Activated CD4-positive, alpha-beta memory T cell treated with anti-CD3 and anti-CD28 coated beads for 36 hours (primary cell): ENCODE results near the gene POSTN. TPM values are rescaled to one million over a fixed set of nuclear protein-coding genes. Genes with fewer than 3 reads are reported as not detected.
"Not testable (repeated sequence)": the region's sequence is repeated elsewhere in the genome, so short reads cannot be mapped to it uniquely, and the experiment has no call there.

ENCODE experiments used
- CTCF ChIA-PET: fragments of 350-600 bp; sonication (Branson Sonifier 250); formaldehyde crosslinking; loops from one replicate; lab custom pipeline; 2021; ENCODE audit warnings: antibody characterized with exemption, inconsistent platforms; lab: Charles Lee
- POLR2A ChIA-PET: fragments of 350-600 bp; sonication (Branson Sonifier 250); formaldehyde crosslinking; loops from one replicate; lab custom pipeline; 2021; ENCODE audit warnings: antibody characterized with exemption; lab: Charles Lee
- DNase-seq: peaks from one replicate; pipeline ENCODE4 v3.0.0-alpha.2; 2020
- H3K27ac Mint-ChIP-seq: one replicate; pipeline ENCODE4 v1.8.0; 2021; ENCODE audit warnings: mixed read lengths
- H3K27me3 Mint-ChIP-seq: one replicate; pipeline ENCODE4 v1.8.0; 2021; ENCODE audit warnings: mixed read lengths
- H3K36me3 Mint-ChIP-seq: one replicate; pipeline ENCODE4 v1.8.0; 2021; ENCODE audit warnings: mixed read lengths
- H3K4me1 Mint-ChIP-seq: one replicate; pipeline ENCODE4 v1.8.0; 2021; ENCODE audit warnings: low read depth, mixed read lengths
- H3K4me3 Mint-ChIP-seq: one replicate; pipeline ENCODE4 v1.8.0; 2021; ENCODE audit warnings: mild to moderate bottlenecking, mixed read lengths
- H3K9me3 Mint-ChIP-seq: one replicate; pipeline ENCODE4 v1.8.0; 2021; ENCODE audit warnings: mixed read lengths
- intact Hi-C: fragments of 100-400 bp; cut with micrococcal nuclease; formaldehyde crosslinking; loops from one replicate; pipeline ENCODE4 v1.15.1; 2023
- total RNA-seq, 2 experiments: library from RNA; stranded (reverse); gene quantifications; one replicate each; pipeline ENCODE4 v1.2.3, GENCODE V29; 2021

Gene POSTN
- total RNA-seq, 2 experiments from 2014 or later = not detected

DNA sequence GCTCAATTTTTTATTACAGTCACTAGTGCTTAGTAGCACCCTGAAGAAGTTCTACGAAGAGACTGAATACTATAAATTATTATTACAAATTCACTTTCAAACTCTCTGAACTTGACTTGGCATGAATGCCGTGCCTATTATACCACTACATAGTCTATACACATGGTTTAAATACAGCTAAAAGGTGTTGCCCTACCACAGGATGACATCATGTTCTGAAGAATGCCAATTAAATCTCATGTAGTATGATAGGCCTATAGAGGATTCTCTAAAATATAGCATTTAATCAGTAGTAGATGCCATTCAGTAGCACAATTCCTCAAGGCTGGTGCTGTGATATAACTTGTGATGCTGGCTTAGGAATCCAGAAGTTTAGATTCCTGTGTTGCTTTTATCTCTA lies 16.7 kb upstream of the POSTN start:
- Mint-ChIP-seq H3K4me3 (no peak overlapping the region), H3K27ac (no peak overlapping the region), H3K36me3 (no peaks in the 10 kb centered on the region), H3K27me3 (no peaks in the 10 kb centered on the region), H3K9me3 (no peaks in the 10 kb centered on the region), H3K4me1 (no peaks in the 10 kb centered on the region)
- no peak for DNase-seq
- ChIA-PET CTCF (no interaction called here), POLR2A (no interaction called here)
- intact Hi-C loops = no loop called here

DNA sequence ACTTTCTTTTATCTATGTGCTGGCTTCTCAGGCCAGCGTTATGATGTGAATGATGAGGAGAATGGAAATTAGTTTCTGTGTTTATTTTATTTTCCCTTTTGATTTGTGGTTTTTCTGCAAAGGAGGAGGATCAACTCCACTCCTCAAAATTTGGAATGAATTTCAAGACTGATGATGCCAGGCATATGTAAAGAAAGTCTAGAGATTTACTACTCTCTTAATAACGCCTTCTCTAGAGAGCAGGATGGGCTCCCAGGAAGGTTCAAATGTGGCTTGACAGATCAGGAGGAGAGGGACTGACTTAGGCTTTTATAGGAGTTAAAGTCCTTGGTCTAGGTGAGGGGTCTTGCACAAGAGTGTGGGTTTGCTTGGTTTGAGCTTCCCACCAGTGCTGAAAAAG lies 15.1 kb upstream of the POSTN start:
- H3K9me3 Mint-ChIP-seq = no peaks in the 10 kb centered on the region
- ChIA-PET CTCF (no interaction called here), POLR2A (no interaction called here)
- no peaks in the 10 kb centered on the region for H3K4me1 Mint-ChIP-seq
- intact Hi-C loops = no loop called here
- H3K36me3 Mint-ChIP-seq = no peaks in the 10 kb centered on the region
- H3K4me3 Mint-ChIP-seq = no peak overlapping the region
- no peak overlapping the region for H3K27ac Mint-ChIP-seq
- no peaks in the 10 kb centered on the region for H3K27me3 Mint-ChIP-seq
- DNase-seq = no peak

DNA sequence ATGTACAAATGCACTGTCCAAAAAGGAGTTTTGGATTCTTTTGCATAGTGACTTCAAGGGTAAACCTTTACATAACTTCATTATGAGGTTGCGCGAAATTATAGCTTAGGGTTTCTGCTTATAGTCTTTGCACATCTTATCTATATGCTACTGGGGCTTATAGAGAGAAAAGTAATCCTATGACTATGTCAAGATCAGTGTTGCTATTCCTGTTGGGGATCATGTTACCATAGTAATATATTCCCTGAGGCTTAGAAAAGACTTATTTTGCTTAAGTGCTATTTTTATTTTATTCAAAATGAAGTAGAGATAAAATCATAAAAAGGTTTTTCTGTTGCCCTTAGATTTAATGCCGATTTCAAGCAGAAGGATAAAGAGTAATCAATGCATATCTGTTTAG lies 14.7 kb upstream of the POSTN start:
- Mint-ChIP-seq H3K9me3 (no peaks in the 10 kb centered on the region), H3K4me3 (no peak overlapping the region), H3K4me1 (no peaks in the 10 kb centered on the region), H3K36me3 (no peaks in the 10 kb centered on the region), H3K27me3 (no peaks in the 10 kb centered on the region), H3K27ac (no peak overlapping the region)
- ChIA-PET CTCF (no interaction called here), POLR2A (no interaction called here)
- no peak for DNase-seq
- intact Hi-C loops = no loop called here

DNA sequence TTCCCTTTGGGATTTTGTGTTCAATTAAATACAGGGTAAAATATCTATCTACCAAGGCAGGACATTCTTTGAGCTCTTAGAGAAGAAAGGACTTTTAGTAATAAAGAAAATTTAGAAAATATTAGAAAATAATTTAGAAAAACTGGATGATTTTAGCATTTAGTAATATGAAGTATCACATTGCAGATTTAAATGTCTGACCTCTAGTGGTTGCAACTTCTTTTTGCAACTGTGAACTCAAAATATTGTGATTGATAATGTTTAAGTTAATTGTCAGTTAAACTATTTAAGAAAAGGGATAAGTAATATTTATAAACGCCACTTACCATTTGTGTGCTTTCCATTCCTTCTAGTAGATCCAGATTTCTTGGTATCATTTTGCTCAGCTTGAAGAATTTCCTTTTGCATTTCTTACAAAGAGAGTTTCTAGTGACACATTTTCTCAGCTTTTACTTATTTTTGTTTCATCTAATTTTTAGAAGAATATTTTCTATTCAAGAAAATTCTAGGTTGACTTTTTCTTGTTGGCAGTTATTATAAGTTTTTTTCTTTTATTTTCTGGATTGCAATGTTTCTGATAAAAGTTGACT lies 10.3 kb upstream of the POSTN start:
- ChIA-PET CTCF (no interaction called here), POLR2A (no interaction called here)
- Mint-ChIP-seq H3K27ac (no peak overlapping the region), H3K4me3 (no peak overlapping the region), H3K9me3 (no peaks in the 10 kb centered on the region), H3K36me3 (no peaks in the 10 kb centered on the region), H3K4me1 (no peaks in the 10 kb centered on the region), H3K27me3 (no peaks in the 10 kb centered on the region)
- intact Hi-C loops = loop anchor here (10.0 kb wide), 1 partner anchor 534 kb away; no protein-coding TSS in a partner anchor
- no peak for DNase-seq

DNA sequence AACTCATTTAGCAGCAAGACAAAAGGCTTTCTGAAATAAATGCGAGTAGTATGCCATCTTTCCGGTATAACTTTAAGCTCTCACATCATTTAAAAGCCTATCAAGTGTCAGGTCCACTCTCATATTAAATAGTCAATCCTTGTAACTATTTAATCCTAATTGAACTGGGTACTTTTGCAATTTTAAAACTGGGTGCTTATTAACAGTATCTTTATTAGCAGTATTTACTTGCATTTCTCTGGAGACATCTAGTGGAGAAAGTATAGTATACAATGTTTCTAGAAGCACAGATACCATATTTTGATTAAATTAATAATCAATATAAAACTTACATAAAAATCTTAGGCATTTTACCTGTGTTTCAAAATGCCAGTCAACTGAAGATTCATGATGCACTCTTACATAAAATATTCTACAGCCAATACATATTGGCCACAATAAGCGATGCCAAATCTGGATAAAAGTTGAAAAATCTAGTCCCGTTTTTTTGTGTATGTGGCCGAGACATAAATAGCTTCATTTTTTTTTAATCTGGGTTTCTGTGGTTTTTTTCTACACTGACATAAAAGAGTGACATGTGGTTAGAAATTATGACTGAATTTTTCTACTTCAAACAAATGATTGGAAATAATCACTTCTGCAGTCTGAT lies 4.3 kb upstream of the POSTN start:
- no peaks in the 10 kb centered on the region for H3K9me3 Mint-ChIP-seq
- no peaks in the 10 kb centered on the region for H3K4me1 Mint-ChIP-seq
- H3K4me3 Mint-ChIP-seq = no peak overlapping the region
- H3K27ac Mint-ChIP-seq = no peak overlapping the region
- intact Hi-C loops = loop anchor here (10.0 kb wide), 1 partner anchor 528 kb away; no protein-coding TSS in a partner anchor
- no peaks in the 10 kb centered on the region for H3K36me3 Mint-ChIP-seq
- DNase-seq = no peak
- H3K27me3 Mint-ChIP-seq = no peaks in the 10 kb centered on the region
- CTCF ChIA-PET = no interaction called here
- POLR2A ChIA-PET = no interaction called here

DNA sequence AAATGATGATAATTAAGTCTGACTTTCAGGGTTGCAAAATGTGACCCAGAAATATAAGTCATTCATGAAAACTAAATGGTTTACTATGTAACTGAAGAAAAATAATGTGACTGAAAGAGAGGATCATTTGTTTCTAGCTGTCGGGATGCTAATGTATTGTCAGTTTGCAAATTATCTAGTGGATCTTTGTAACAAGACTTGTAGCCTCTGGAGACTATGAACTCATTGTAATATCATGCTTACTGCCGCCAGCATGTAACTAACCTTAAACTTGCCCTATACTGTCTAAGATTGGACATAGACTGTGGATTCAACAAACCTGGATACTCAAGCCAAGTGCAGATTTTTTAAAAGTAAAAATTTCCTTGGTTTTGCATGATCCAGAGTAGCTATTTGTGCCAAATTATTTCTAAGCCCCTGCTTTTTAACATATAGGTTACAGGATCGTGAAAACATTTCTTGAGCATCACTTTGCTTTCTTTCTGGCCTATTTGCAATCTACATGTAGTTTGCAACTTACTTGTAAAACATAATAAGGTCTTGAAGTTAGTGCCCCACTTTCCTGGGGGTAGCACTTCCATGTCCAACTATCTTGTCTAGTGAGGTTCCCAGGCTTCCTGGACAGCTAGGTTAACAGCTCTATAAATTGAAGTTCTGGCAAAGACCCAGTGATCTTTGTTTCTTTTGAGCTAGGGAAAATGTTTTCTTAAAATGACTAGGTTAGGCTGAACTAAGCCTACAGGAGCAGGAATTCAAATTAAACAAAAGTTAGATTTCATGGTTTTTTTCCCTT lies 3.3 kb upstream of the POSTN start:
- no peak for DNase-seq
- Mint-ChIP-seq H3K27ac (no peak overlapping the region), H3K36me3 (no peaks in the 10 kb centered on the region), H3K27me3 (no peaks in the 10 kb centered on the region), H3K9me3 (no peaks in the 10 kb centered on the region), H3K4me1 (no peaks in the 10 kb centered on the region), H3K4me3 (no peak overlapping the region)
- intact Hi-C loops = loop anchor here (10.0 kb wide), 1 partner anchor 527 kb away; no protein-coding TSS in a partner anchor
- ChIA-PET POLR2A (no interaction called here), CTCF (no interaction called here)

DNA sequence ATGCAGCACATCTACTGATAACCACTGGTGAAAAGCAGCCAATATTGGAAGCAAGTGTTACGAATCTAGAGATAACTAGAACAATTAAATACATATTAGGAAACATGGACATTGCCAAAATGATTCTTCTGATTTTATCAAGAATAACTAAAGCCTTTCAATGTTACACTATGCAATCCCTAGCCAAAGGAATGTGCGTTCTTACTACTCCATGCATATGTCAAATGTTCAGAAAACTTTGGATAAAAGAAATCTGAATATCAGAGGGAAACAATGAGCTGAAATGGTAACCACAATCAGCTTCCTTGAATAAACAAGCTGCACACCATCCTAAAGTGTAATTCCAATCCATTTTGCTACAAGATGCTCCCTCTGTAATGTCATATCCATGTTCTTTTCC lies 951 bp upstream of the POSTN start:
- CTCF ChIA-PET = no interaction called here
- no peak overlapping the region for H3K4me3 Mint-ChIP-seq
- POLR2A ChIA-PET = no interaction called here
- H3K36me3 Mint-ChIP-seq = no peaks in the 10 kb centered on the region
- no peak overlapping the region for H3K27ac Mint-ChIP-seq
- no peaks in the 10 kb centered on the region for H3K9me3 Mint-ChIP-seq
- H3K27me3 Mint-ChIP-seq = no peaks in the 10 kb centered on the region
- intact Hi-C loops = no loop called here
- no peak for DNase-seq
- H3K4me1 Mint-ChIP-seq = no peaks in the 10 kb centered on the region

DNA sequence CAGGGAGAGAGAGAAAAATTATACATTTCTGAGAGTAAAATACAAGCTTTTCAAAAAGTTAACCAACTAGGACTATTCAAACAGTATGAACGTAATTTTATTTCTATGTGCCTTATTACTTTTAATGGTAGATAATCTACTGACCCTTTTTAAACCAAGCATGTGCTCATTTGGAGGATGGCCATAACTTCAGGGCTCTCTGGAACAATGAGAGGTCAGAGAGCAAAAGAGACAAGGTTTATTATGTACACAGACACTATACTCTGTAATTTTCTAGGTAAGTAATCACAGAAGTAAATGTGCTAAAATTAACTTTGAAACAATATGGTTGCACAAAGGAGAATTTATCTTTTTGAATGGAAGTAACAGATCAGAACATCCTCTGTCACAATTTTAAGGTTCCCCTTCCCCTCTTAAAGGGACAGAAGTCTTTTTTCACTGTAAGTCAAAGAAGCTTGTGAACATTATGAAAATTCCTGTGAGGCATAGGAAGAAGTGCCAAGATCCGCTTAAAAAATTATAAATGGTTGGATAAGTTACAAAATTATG lies 1.0 kb downstream of the POSTN start:
- intact Hi-C loops = no loop called here

DNA sequence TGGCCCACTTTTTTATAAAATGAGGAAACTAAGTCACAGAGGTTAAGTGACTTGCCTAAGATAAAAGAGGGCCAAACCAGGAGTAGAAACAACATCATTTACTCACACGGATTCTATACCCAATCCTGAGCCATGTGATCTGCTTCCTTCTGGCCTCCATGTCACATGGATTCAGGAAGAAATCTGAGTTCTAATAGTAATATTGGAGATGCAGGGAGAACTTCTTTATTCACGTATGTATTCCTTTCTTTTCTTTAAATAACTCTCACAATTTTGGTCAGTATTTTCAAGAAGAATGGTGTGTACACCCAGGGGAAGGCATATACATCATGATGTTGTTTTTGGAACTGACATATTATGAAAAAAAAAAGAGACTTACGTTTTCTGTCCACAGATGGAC lies 1.8 kb downstream of the POSTN start:
- H3K36me3 Mint-ChIP-seq = no peaks in the 10 kb centered on the region
- DNase-seq = no peak
- POLR2A ChIA-PET = no interaction called here
- no peak overlapping the region for H3K4me3 Mint-ChIP-seq
- no peak overlapping the region for H3K27ac Mint-ChIP-seq
- H3K27me3 Mint-ChIP-seq = no peaks in the 10 kb centered on the region
- H3K9me3 Mint-ChIP-seq = no peaks in the 10 kb centered on the region
- H3K4me1 Mint-ChIP-seq = no peaks in the 10 kb centered on the region
- CTCF ChIA-PET = no interaction called here
- intact Hi-C loops = no loop called here

More for the DNA sequence above, 1.0 kb downstream of the POSTN start:
- no peaks in the 10 kb centered on the region for H3K27me3 Mint-ChIP-seq
- CTCF ChIA-PET = no interaction called here
- H3K9me3 Mint-ChIP-seq = no peaks in the 10 kb centered on the region
- POLR2A ChIA-PET = no interaction called here
- no peak overlapping the region for H3K4me3 Mint-ChIP-seq
- DNase-seq = no peak
- H3K27ac Mint-ChIP-seq = no peak overlapping the region
- H3K4me1 Mint-ChIP-seq = no peaks in the 10 kb centered on the region
- H3K36me3 Mint-ChIP-seq = no peaks in the 10 kb centered on the region

DNA sequence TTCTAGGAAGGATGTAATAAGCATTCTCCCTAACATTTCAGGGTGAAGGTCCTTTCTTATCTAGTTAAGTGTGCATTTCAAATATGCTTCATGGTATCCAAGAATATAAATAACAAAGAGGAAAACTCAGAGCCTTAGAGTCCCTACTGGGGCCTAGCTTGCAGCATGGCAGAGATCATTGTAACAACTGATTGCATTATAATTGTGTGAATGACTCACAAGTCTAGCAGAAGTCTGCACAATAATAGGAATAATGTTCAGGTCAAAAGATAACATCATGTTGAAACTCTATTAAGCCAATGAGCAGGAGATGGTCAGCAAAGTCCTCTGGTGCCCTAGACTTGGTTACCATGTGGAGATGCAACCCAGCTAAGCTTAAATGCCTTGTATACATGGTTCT lies 3.4 kb downstream of the POSTN start:
- intact Hi-C loops = no loop called here
- H3K4me3 Mint-ChIP-seq = no peak overlapping the region
- no peaks in the 10 kb centered on the region for H3K4me1 Mint-ChIP-seq
- H3K27me3 Mint-ChIP-seq = no peaks in the 10 kb centered on the region
- H3K27ac Mint-ChIP-seq = no peak overlapping the region
- POLR2A ChIA-PET = interaction anchor here (0.7 kb wide), 1 partner anchor 91 kb away, joined by 3 read pairs; no protein-coding TSS in a partner anchor
- DNase-seq = no peak
- H3K9me3 Mint-ChIP-seq = no peaks in the 10 kb centered on the region
- no peaks in the 10 kb centered on the region for H3K36me3 Mint-ChIP-seq
- CTCF ChIA-PET = no interaction called here

DNA sequence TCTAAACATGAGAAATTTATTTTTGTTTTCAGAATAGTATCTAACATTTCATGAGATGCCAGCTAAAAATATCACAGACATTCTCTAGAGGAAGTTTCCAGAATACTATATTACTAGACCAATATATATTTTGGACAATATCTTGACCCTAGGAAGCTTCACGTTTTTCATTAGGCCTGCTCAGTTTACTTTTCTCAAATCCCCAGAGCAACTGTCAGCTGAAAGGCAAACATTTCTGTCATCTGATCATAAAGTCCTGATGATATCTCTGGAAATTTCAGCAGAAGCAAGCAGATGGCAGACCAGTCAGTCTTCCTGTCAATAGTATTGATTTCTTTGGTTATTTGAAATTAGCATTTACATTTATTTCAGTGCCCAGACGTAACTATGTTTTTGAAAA lies 4.0 kb downstream of the POSTN start:
- H3K4me3 Mint-ChIP-seq = no peak overlapping the region
- intact Hi-C loops = no loop called here
- no peak for DNase-seq
- H3K27me3 Mint-ChIP-seq = no peaks in the 10 kb centered on the region
- no peaks in the 10 kb centered on the region for H3K9me3 Mint-ChIP-seq
- H3K36me3 Mint-ChIP-seq = no peaks in the 10 kb centered on the region
- no peak overlapping the region for H3K27ac Mint-ChIP-seq
- CTCF ChIA-PET = no interaction called here
- POLR2A ChIA-PET = no interaction called here
- H3K4me1 Mint-ChIP-seq = no peaks in the 10 kb centered on the region

DNA sequence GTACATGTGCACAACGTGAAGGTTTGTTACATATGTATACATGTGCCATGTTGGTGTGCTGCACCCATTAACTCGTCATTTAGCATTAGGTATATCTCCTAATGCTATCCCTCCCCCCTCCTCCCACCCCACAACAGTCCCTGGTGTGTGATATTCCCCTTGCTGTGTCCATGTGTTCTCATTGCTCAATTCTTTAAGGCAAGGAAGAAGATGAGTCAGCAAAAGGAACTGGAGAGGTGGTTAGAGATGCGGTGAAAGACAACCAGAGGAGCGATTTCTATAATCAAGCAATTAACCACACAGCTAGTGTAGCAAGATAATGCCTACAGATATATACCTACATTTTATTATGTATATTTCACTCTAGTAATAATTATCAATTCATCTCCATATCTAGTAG lies 9.2 kb downstream of the POSTN start:
- H3K9me3 Mint-ChIP-seq, intact Hi-C loops, POLR2A ChIA-PET, H3K36me3 Mint-ChIP-seq, H3K4me1 Mint-ChIP-seq, H3K4me3 Mint-ChIP-seq, CTCF ChIA-PET, H3K27ac Mint-ChIP-seq, DNase-seq, H3K27me3 Mint-ChIP-seq: not testable (repeated sequence)
